SK-N-SH treated with all-trans-retinoic acid at 6 μM for 48 hours (cell line): ENCODE measurements around the gene PTPN18.

Experiments used
- ARNTL ChIP-seq: fragments of 450-650 bp; formaldehyde crosslinking; IDR thresholded peaks from 2 replicates; pipeline ENCODE4 v1.5.0; 2020; ENCODE audit warnings: low read depth, mild to moderate bottlenecking, moderate library complexity, borderline replicate concordance
- CSDC2 ChIP-seq: fragments of 250-450 bp; sonication (Bioruptor Pico); IDR thresholded peaks from 2 replicates; pipeline ENCODE4 v1.5.0; 2020; ENCODE audit warnings: mild to moderate bottlenecking, moderate library complexity
- ISL1 ChIP-seq: fragments of 250-450 bp; sonication (Bioruptor Pico); IDR thresholded peaks from 2 replicates; pipeline ENCODE4 v2.1.2; 2022; ENCODE audit warnings: mild to moderate bottlenecking, moderate library complexity
- RARB ChIP-seq: fragments of 250-450 bp; sonication (Bioruptor Pico); IDR thresholded peaks from 2 replicates; pipeline ENCODE4 v1.8.0; 2021; ENCODE audit warnings: mild to moderate bottlenecking, moderate library complexity
- SNAI2 ChIP-seq: fragments of 250-450 bp; sonication (Bioruptor Pico); IDR thresholded peaks from 2 replicates; pipeline ENCODE4 v1.5.0; 2020; ENCODE audit warnings: mild to moderate bottlenecking, moderate library complexity
- TCF4 ChIP-seq: fragments of 250-450 bp; sonication (Bioruptor Pico); IDR thresholded peaks from 2 replicates; pipeline ENCODE4 v1.8.0; 2021; ENCODE audit warnings: mild to moderate bottlenecking, moderate library complexity, borderline replicate concordance
- TSHZ2 ChIP-seq: fragments of 250-450 bp; sonication (Bioruptor Pico); IDR thresholded peaks from 2 replicates; pipeline ENCODE4 v1.5.0; 2020; ENCODE audit warnings: mild to moderate bottlenecking, moderate library complexity
- TF ChIP-seq, protein P1 (sequence below): fragments of 250-450 bp; sonication (Bioruptor Pico); IDR thresholded peaks from 2 replicates; pipeline ENCODE4 v1.8.0; 2020; ENCODE audit warnings: mild to moderate bottlenecking, moderate library complexity, borderline replicate concordance

DNA sequence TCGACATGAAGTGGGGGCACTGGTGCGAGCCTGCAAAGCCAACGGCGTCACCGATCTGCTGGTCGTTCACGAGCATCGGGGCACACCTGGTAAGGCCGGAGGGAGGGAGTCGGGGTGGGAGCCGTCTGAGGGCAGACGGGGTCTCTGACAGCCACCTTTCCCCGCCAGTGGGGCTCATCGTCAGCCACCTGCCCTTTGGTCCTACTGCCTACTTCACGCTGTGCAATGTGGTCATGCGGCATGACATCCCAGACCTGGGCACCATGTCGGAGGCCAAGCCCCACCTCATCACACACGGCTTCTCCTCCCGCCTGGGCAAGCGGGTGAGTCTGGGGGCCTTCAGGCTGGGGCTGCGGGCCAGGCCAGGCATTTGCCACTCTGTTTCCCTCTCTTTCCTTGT is 10.2 kb upstream of the PTPN18 start:
- TF ChIP-seq, protein P1, sequence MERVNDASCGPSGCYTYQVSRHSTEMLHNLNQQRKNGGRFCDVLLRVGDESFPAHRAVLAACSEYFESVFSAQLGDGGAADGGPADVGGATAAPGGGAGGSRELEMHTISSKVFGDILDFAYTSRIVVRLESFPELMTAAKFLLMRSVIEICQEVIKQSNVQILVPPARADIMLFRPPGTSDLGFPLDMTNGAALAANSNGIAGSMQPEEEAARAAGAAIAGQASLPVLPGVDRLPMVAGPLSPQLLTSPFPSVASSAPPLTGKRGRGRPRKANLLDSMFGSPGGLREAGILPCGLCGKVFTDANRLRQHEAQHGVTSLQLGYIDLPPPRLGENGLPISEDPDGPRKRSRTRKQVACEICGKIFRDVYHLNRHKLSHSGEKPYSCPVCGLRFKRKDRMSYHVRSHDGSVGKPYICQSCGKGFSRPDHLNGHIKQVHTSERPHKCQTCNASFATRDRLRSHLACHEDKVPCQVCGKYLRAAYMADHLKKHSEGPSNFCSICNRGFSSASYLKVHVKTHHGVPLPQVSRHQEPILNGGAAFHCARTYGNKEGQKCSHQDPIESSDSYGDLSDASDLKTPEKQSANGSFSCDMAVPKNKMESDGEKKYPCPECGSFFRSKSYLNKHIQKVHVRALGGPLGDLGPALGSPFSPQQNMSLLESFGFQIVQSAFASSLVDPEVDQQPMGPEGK (CRISPR knock-in tag) = no peak
- TF ChIP-seq TCF4 (CRISPR knock-in tag) (no peak), SNAI2 (no peak), ISL1 (CRISPR knock-in tag) (no peak), RARB (no peak), ARNTL (no peak), TSHZ2 (CRISPR knock-in tag) (no peak), CSDC2 (CRISPR knock-in tag) (no peak)
